Peyer's patch (tissue), 4 donors: ENCODE data around the gene TMC3.

Experiments used
- CTCF ChIP-seq, 6 experiments: fragments of 450-650 bp in 4 of 6; fragments of 200-600 bp in 2 of 6; sonication (generic) in 1 of 6; IDR thresholded peaks; one replicate each; pipeline ENCODE4 v1.5.1; 2017 to 2019; ENCODE audit warnings: antibody characterized with exemption in 6 of 6, mild to moderate bottlenecking in 3 of 6, moderate library complexity in 1 of 6
- POLR2A ChIP-seq, 2 donors: fragments of 450-650 bp; IDR thresholded peaks; one replicate each; pipeline ENCODE4 v1.5.1; 2017; ENCODE audit warnings: antibody characterized with exemption in 2 of 2, mild to moderate bottlenecking in 2 of 2, moderate library complexity in 2 of 2

GRCh38 chr15:81361891-81362290, 12.1 kb downstream of the TMC3 start:
- no peak for TF ChIP-seq POLR2A (IDR thresholded peaks at IDR 0.05)
- no peak for TF ChIP-seq CTCF (IDR thresholded peaks at IDR 0.05)
